ENCODE results near the gene CCNJL. TPM values are rescaled to one million over a fixed set of nuclear protein-coding genes. Genes with fewer than 3 reads are reported as not detected.

CCNJL gene
- total and polyA plus RNA-seq, 2 experiments from 2014 or later, result 28.4 to 29.2 TPM

GRCh38 chr5:160262151-160263074, 50.0 kb downstream of the CCNJL start:
- H3K4me1 Mint-ChIP-seq, result peaks cover 63% of the 10 kb centered on the region
- H3K4me3 Mint-ChIP-seq, result no peak overlapping the region
- H3K27me3 Mint-ChIP-seq (ENCODE audit: insufficient read depth, low read depth, poor library complexity), result peaks cover 4% of the 10 kb centered on the region
- H3K4me1 ChIP-seq (ENCODE audit: insufficient read depth), result peaks cover 28% of the 10 kb centered on the region
- peak overlapping the region; percentile 59; the same call in 1 of the 2 replicates for H3K27ac ChIP-seq (ENCODE audit: low read depth)
- no peaks in the 10 kb centered on the region for H3K9me3 Mint-ChIP-seq
- 0 out of 2 replicates have a peak, but pooled peaks cover 7% of the 10 kb centered on the region for H4K20me1 ChIP-seq (replicated peaks; ENCODE audit: insufficient read depth)
- DNase-seq (ENCODE audit: low spot score) (peak; percentile 52), ATAC-seq (peak; percentile 30)
- no peaks in the 10 kb centered on the region for H3K27me3 ChIP-seq (ENCODE audit: insufficient read depth)
- peak overlapping the region; percentile 89 for H3K27ac Mint-ChIP-seq
- peaks cover 31% of the 10 kb centered on the region for H3K36me3 Mint-ChIP-seq (ENCODE audit: low read depth)
- no peak overlapping the region for H3K4me2 ChIP-seq
- H2AFZ ChIP-seq, result no peak overlapping the region
- TF ChIP-seq ETS1 (IDR thresholded peaks at IDR 0.05), result no peak
- TF ChIP-seq JUNB (IDR thresholded peaks at IDR 0.05; ENCODE audit: unreplicated experiment), result no peak
- TF ChIP-seq ZNF462 (CRISPR knock-in tag; IDR thresholded peaks at IDR 0.05), result no peak
- no peak for TF ChIP-seq EZH2phosphoT487 (IDR thresholded peaks at IDR 0.05; ENCODE audit: unreplicated experiment)
- no peak for TF ChIP-seq STAT1 (IDR thresholded peaks at IDR 0.05; ENCODE audit: unreplicated experiment)
- no peak for TF ChIP-seq POLR2AphosphoS5 (IDR thresholded peaks at IDR 0.05; ENCODE audit: low read depth)
- no peak for TF ChIP-seq ZNF114 (CRISPR knock-in tag; IDR thresholded peaks at IDR 0.05)
- TF ChIP-seq CREB1 (CRISPR knock-in tag; IDR thresholded peaks at IDR 0.05; ENCODE audit: low read depth), result no peak
- H3K79me2 ChIP-seq (replicated peaks; ENCODE audit: insufficient read depth), result peaks cover 16% of the 10 kb centered on the region; the same call in 1 of the 2 replicates
- H3K36me3 ChIP-seq (ENCODE audit: insufficient read depth), result peaks cover 6% of the 10 kb centered on the region; the same call in 1 of the 2 replicates
- peaks cover 21% of the 10 kb centered on the region for H3F3A ChIP-seq (replicated peaks; ENCODE audit: low read depth)
- H3K9me2 ChIP-seq (ENCODE audit: insufficient read depth), result no peaks in the 10 kb centered on the region
- H3K4me3 ChIP-seq, result no peak overlapping the region
